ENCODE measurements around the gene SPATA24. TPM values are rescaled to one million over a fixed set of nuclear protein-coding genes. Genes with fewer than 3 reads are reported as not detected.

Gene SPATA24
- total RNA-seq, 1 donor from 2014 or later: 3.5 TPM

Small RNA genes within 50 kb of the gene (small RNA-seq; reads per million reads assigned to genes)
- gene RNU5B-4P (ENCODE audit: low replicate concordance): 0.69 reads per million, percentile 72 among the genes with 10 or more reads in this experiment

Other genes with a start within 250 kb of the SPATA24 start
- 29.8 TPM for gene SIL1, start 205.7 kb downstream of the SPATA24 start, total RNA-seq
- 271 TPM for gene MATR3, start 110.3 kb downstream of the SPATA24 start, total RNA-seq
- gene PAIP2, start 62.2 kb downstream of the SPATA24 start, total RNA-seq: 76.0 TPM
- gene SLC23A1, start 20.8 kb downstream of the SPATA24 start, total RNA-seq: 0.30 TPM
- gene MZB1, start 14.2 kb downstream of the SPATA24 start, total RNA-seq: 0.89 TPM
- 1.7 TPM for gene PROB1, start 9.0 kb downstream of the SPATA24 start, total RNA-seq
- gene DNAJC18, start 35.4 kb upstream of the SPATA24 start, total RNA-seq: 6.6 TPM
- 11.9 TPM for gene ECSCR, start 58.7 kb upstream of the SPATA24 start, total RNA-seq
- gene SMIM33, start 66.9 kb upstream of the SPATA24 start, total RNA-seq: not detected
- gene STING1, start 78.7 kb upstream of the SPATA24 start, total RNA-seq: 16.6 TPM
- gene UBE2D2, start 157.2 kb upstream of the SPATA24 start, total RNA-seq: 69.8 TPM
- 29.4 TPM for gene CXXC5, start 244.3 kb upstream of the SPATA24 start, total RNA-seq